Measurements from ENCODE around the gene IKBIP. TPM values are rescaled to one million over a fixed set of nuclear protein-coding genes. Genes with fewer than 3 reads are reported as not detected.

The IKBIP gene, protein sequence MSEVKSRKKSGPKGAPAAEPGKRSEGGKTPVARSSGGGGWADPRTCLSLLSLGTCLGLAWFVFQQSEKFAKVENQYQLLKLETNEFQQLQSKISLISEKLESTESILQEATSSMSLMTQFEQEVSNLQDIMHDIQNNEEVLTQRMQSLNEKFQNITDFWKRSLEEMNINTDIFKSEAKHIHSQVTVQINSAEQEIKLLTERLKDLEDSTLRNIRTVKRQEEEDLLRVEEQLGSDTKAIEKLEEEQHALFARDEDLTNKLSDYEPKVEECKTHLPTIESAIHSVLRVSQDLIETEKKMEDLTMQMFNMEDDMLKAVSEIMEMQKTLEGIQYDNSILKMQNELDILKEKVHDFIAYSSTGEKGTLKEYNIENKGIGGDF
- 10 to 100 TPM; 20.1 to 27.0 TPM for total RNA-seq

DNA sequence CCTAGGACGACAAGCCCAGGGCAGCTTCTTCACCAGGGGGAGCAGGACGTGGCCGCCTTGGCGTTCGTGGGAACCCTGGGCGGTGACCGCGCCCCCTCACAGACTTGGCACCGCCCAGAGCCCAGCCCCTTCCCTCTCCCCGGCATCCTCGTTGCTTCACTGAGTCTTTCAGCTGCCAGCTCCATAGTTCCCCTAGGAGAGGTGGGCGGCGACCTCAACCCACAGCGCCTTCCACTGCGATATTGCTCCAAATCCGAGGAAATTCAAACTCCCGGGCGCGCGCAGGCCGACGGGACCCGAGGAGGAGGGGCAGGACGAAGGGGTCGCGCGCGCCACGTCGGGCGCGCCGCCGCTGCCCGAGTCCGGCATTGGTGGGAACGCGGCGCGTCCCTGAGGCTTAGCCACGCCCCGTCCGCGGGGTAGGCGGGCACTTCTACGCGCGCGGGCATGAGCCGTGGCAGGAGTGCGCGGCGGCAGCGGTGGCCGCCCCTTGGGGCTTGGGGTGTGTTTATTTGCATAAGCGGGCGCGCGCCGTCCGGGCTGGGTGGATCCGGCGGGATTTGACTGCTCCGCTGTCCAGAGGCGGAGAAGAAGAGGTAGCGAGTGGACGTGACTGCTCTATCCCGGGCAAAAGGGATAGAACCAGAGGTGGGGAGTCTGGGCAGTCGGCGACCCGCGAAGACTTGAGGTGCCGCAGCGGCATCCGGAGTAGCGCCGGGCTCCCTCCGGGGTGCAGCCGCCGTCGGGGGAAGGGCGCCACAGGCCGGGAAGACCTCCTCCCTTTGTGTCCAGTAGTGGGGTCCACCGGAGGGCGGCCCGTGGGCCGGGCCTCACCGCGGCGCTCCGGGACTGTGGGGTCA is at the start of gene IKBIP, which contains the start of gene APAF1:
Gene IKBIP (minus strand): TSS at position 77 of the 860 bp plus-strand sequence. CDS start 87 bp downstream, outside the sequence.
Gene APAF1 (plus strand): TSS at position 579 of the 860 bp plus-strand sequence. CDS start 3,070 bp downstream, outside the sequence.
- H3K4me3 Mint-ChIP-seq, result peak within 1 kb of the TSS; percentile 91
- peaks cover 16% of the 10 kb centered on the region for H3K36me3 Mint-ChIP-seq (ENCODE audit: low read depth)
- peaks cover 16% of the 10 kb centered on the region for H3K4me1 Mint-ChIP-seq
- intact Hi-C loops (cut with DNase I, micrococcal nuclease), result loop anchor here (1.0 to 5.0 kb wide), 10 partner anchors 52 to 1738 kb away; partner anchors contain the start of genes SLC25A3 (in 2 of the 2), ACTR6 (in 1 of the 2), DEPDC4 (in 1 of the 2) and NEDD1 (in 1 of the 2)
- H3K9me3 Mint-ChIP-seq (ENCODE audit: low read depth), result no peaks in the 10 kb centered on the region
- peak; percentile 92 for ATAC-seq
- H3K27ac Mint-ChIP-seq, result peak within 1 kb of the TSS; percentile 94
- ChIA-PET POLR2A (interaction anchor here (1.0 to 1.7 kb wide), 7 partner anchors 9 to 1556 kb away, joined by 3 to 9 read pairs (median 5); partner anchors contain the start of genes ACTR6, SLC25A3 and TMPO), CTCF (interaction anchor here (0.6 to 2.2 kb wide), 12 partner anchors 9 to 153 kb away, joined by 3 to 12 read pairs (median 4); partner anchors contain the start of gene SLC25A3)
- no peaks in the 10 kb centered on the region for H3K27me3 Mint-ChIP-seq
- DNase-seq, result peak; percentile 98

DNA sequence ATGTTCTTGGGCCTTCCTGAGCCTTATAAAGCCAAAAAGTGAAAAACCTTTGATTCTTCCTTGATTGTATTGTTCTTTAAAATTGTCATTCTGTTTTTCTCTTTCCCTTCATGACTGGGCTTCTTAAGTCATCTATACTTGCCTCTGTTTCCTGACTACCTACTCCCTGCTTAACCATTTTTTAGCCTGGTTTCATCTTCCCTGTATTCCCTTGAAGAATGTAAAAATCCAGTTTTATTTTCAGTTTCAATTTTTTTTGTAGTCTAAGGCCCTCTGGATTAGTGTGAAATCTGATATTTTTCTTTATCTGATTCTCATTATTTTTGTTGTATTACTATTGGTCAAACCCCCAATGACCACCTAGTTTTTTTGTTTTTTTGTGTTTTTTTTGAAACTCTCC is 46.8 kb upstream of the IKBIP start:
- Mint-ChIP-seq H3K4me3 (no peak overlapping the region), H3K27me3 (no peaks in the 10 kb centered on the region), H3K9me3 (ENCODE audit: low read depth) (no peaks in the 10 kb centered on the region), H3K36me3 (ENCODE audit: low read depth) (peaks cover 38% of the 10 kb centered on the region), H3K27ac (no peak overlapping the region), H3K4me1 (peaks cover 2% of the 10 kb centered on the region)
- intact Hi-C loops (cut with DNase I, micrococcal nuclease), result no loop called here
- DNase-seq, result no peak
- ChIA-PET CTCF (no interaction called here), POLR2A (no interaction called here)
- ATAC-seq, result no peak

GRCh38 chr12:98686603-98687002 is 42.0 kb upstream of the IKBIP start:
- ATAC-seq, result no peak
- Mint-ChIP-seq H3K4me1 (peaks cover under 1% of the 10 kb centered on the region), H3K4me3 (no peak overlapping the region), H3K27me3 (no peaks in the 10 kb centered on the region), H3K27ac (no peak overlapping the region), H3K36me3 (ENCODE audit: low read depth) (peaks cover 24% of the 10 kb centered on the region), H3K9me3 (ENCODE audit: low read depth) (no peaks in the 10 kb centered on the region)
- intact Hi-C loops (cut with DNase I, micrococcal nuclease), result no loop called here
- ChIA-PET POLR2A (no interaction called here), CTCF (no interaction called here)
- no peak for DNase-seq

GRCh38 chr12:98684199-98684598 is 39.6 kb upstream of the IKBIP start:
- Mint-ChIP-seq H3K36me3 (ENCODE audit: low read depth) (peaks cover 26% of the 10 kb centered on the region), H3K9me3 (ENCODE audit: low read depth) (no peaks in the 10 kb centered on the region), H3K4me1 (no peaks in the 10 kb centered on the region), H3K4me3 (no peak overlapping the region), H3K27me3 (no peaks in the 10 kb centered on the region), H3K27ac (no peak overlapping the region)
- intact Hi-C loops (cut with DNase I, micrococcal nuclease), result no loop called here
- CTCF ChIA-PET, result interaction anchor here (0.6 to 1.4 kb wide), 4 partner anchors 9 to 159 kb away, joined by 3 to 5 read pairs (median 4); no protein-coding TSS in a partner anchor
- POLR2A ChIA-PET, result no interaction called here
- ATAC-seq, result no peak
- no peak for DNase-seq

DNA sequence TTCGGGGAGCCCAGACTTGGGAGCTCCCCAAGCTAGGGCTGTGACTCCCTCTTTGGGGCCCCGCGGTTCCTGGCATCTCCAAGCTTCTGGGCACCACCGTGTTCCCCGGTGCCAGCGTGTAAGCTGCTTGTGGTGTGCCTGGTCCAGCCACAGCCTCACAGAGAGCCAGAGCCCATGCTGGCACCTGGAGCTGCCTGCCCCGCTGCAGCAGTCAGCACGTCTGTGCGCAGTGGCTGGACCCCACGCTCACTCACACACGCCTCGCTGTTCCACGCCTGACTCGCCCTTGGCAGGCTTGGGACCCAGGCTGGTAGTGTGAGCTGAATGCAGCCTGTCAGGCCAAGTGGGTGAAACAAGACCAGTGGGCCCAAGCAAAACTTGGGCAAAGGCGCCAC is 35.0 kb upstream of the IKBIP start:
- Mint-ChIP-seq H3K27ac (no peak overlapping the region), H3K4me3 (no peak overlapping the region), H3K36me3 (ENCODE audit: low read depth) (peaks cover 19% of the 10 kb centered on the region), H3K9me3 (ENCODE audit: low read depth) (no peaks in the 10 kb centered on the region), H3K27me3 (no peaks in the 10 kb centered on the region), H3K4me1 (no peaks in the 10 kb centered on the region)
- ChIA-PET CTCF (interaction anchor here (0.9 to 1.1 kb wide), 2 partner anchors 21 to 319 kb away, joined by 3 read pairs; no protein-coding TSS in a partner anchor), POLR2A (interaction anchor here (0.6 kb wide), 1 partner anchor 736 kb away, joined by 4 read pairs; no protein-coding TSS in a partner anchor)
- ATAC-seq (no peak), DNase-seq (no peak)
- intact Hi-C loops (cut with DNase I, micrococcal nuclease), result no loop called here

- no peaks in the 10 kb centered on the region for H3K9me3 Mint-ChIP-seq (ENCODE audit: low read depth)
- POLR2A ChIA-PET, result no interaction called here
- intact Hi-C loops (cut with DNase I, micrococcal nuclease), result no loop called here
- no peak overlapping the region for H3K27ac Mint-ChIP-seq
- no peaks in the 10 kb centered on the region for H3K4me1 Mint-ChIP-seq
- DNase-seq, result no peak
- no peaks in the 10 kb centered on the region for H3K27me3 Mint-ChIP-seq
- ATAC-seq, result no peak
- CTCF ChIA-PET, result interaction anchor here (0.9 to 1.1 kb wide), 2 partner anchors 21 to 320 kb away, joined by 3 read pairs; no protein-coding TSS in a partner anchor
- H3K36me3 Mint-ChIP-seq (ENCODE audit: low read depth), result peaks cover 19% of the 10 kb centered on the region
- H3K4me3 Mint-ChIP-seq, result no peak overlapping the region
These were observed 34.5 kb upstream of the IKBIP start for GRCh38 chr12:98678946-98679610.

- ChIA-PET POLR2A (no interaction called here), CTCF (interaction anchor here (1.1 kb wide), 2 partner anchors 33 to 320 kb away, joined by 3 read pairs; no protein-coding TSS in a partner anchor)
- Mint-ChIP-seq H3K36me3 (ENCODE audit: low read depth) (peaks cover 17% of the 10 kb centered on the region), H3K9me3 (ENCODE audit: low read depth) (no peaks in the 10 kb centered on the region), H3K27me3 (no peaks in the 10 kb centered on the region), H3K4me3 (no peak overlapping the region), H3K27ac (no peak overlapping the region), H3K4me1 (no peaks in the 10 kb centered on the region)
- intact Hi-C loops (cut with DNase I, micrococcal nuclease), result no loop called here
- ATAC-seq (no peak), DNase-seq (no peak)
These were observed 33.8 kb upstream of the IKBIP start for GRCh38 chr12:98678236-98678945.

DNA sequence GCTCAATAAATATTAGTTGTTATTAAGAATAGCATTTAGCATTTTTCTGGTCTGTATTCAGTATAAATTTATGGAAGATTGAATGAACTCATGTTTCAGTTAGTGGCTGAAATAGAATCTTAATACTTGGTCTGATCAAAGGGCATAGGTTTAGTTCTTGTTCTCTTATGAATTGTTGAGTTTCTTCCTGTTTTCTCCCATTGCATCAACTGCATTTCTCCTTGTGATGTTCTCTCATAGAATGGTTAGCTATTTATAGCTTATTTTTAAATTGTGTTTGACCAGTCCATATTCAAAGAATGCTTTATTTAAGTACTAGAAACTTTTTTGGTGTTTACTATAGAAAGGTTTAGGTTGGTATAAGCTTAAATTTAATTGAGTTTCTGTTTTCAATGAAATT is 30.3 kb upstream of the IKBIP start:
- Mint-ChIP-seq H3K9me3 (ENCODE audit: low read depth) (no peaks in the 10 kb centered on the region), H3K36me3 (ENCODE audit: low read depth) (peaks cover 16% of the 10 kb centered on the region), H3K27me3 (no peaks in the 10 kb centered on the region), H3K4me1 (peaks cover under 1% of the 10 kb centered on the region), H3K4me3 (no peak overlapping the region), H3K27ac (no peak overlapping the region)
- POLR2A ChIA-PET, result no interaction called here
- CTCF ChIA-PET, result interaction anchor here (0.8 to 1.1 kb wide), 2 partner anchors 12 to 19 kb away, joined by 3 read pairs; no protein-coding TSS in a partner anchor
- no peak for DNase-seq
- intact Hi-C loops (cut with DNase I, micrococcal nuclease), result no loop called here
- ATAC-seq, result no peak

GRCh38 chr12:98671459-98671858 is 26.9 kb upstream of the IKBIP start:
- Mint-ChIP-seq H3K4me3 (no peak overlapping the region), H3K36me3 (ENCODE audit: low read depth) (peaks cover 25% of the 10 kb centered on the region), H3K4me1 (peaks cover 10% of the 10 kb centered on the region), H3K27ac (no peak overlapping the region), H3K27me3 (no peaks in the 10 kb centered on the region), H3K9me3 (ENCODE audit: low read depth) (no peaks in the 10 kb centered on the region)
- CTCF ChIA-PET, result interaction anchor here (1.0 kb wide), 1 partner anchor 105 kb away, joined by 3 read pairs; no protein-coding TSS in a partner anchor
- ATAC-seq (no peak), DNase-seq (no peak)
- intact Hi-C loops (cut with DNase I, micrococcal nuclease), result no loop called here
- POLR2A ChIA-PET, result no interaction called here

DNA sequence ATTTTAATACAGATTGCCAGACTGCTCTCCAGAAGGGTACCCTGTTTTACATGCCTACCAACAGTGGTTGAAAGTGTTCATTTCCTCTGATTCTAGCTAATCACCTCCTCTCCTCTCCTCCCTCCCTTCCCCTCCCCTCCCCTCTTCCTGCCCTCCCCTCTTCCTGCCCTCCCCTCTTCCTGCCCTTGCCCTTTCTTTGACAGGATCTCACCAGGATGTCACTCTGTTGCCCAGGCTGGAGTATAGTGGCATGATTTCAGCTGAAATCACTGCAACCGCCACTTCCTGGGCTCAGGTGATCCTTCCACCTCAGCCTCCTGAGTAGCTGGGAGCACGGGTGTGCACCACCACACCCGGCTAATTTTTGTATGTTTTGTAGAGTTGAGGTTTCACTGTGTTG is 25.2 kb upstream of the IKBIP start:
- no peak for ATAC-seq
- H3K36me3 Mint-ChIP-seq (ENCODE audit: low read depth), result peaks cover 30% of the 10 kb centered on the region
- ChIA-PET POLR2A (no interaction called here), CTCF (interaction anchor here (0.7 kb wide), 2 partner anchors 23 to 68 kb away, joined by 3 read pairs; no protein-coding TSS in a partner anchor)
- no peak overlapping the region for H3K27ac Mint-ChIP-seq
- no peak overlapping the region for H3K4me3 Mint-ChIP-seq
- peaks cover 10% of the 10 kb centered on the region for H3K4me1 Mint-ChIP-seq
- intact Hi-C loops (cut with DNase I, micrococcal nuclease), result no loop called here
- no peaks in the 10 kb centered on the region for H3K9me3 Mint-ChIP-seq (ENCODE audit: low read depth)
- no peak for DNase-seq
- no peaks in the 10 kb centered on the region for H3K27me3 Mint-ChIP-seq
